Nephron (organoid): ENCODE results near the gene C20orf202.

Experiments used
- H3K27ac Mint-ChIP-seq, 3 experiments: 2 replicates each; pipeline ENCODE4 v1.8.0; 2020; ENCODE audit warnings: mixed read lengths in 3 of 3, mild to moderate bottlenecking in 2 of 3, moderate library complexity in 1 of 3
- H3K27me3 Mint-ChIP-seq: 2 replicates; pipeline ENCODE4 v1.8.0; 2021; ENCODE audit warnings: low read depth, mild to moderate bottlenecking, moderate library complexity, mixed read lengths
- H3K36me3 Mint-ChIP-seq: 2 replicates; pipeline ENCODE4 v1.8.0; 2020; ENCODE audit warnings: low read depth, mixed read lengths
- H3K4me1 Mint-ChIP-seq: 2 replicates; pipeline ENCODE4 v1.8.0; 2020; ENCODE audit warnings: mixed read lengths
- H3K4me3 Mint-ChIP-seq, 3 experiments: 2 replicates each; pipeline ENCODE4 v1.8.0; 2020; ENCODE audit warnings: mild to moderate bottlenecking in 3 of 3, mixed read lengths in 3 of 3, moderate library complexity in 2 of 3
- H3K9me3 Mint-ChIP-seq: 2 replicates; pipeline ENCODE4 v1.8.0; 2020; ENCODE audit warnings: mixed read lengths
- TF ChIP-seq, protein P1 (sequence below), 3 experiments: fragments of 200-600 bp; sonication (generic); IDR thresholded peaks; one replicate each; pipeline ENCODE4 v1.5.0; 2021; ENCODE audit warnings: antibody characterized with exemption in 3 of 3; ENCODE audit not compliant: unreplicated experiment in 3 of 3

Gene C20orf202

GRCh38 chr20:1163105-1163504, 40.1 kb upstream of the C20orf202 start:
- H3K27ac Mint-ChIP-seq, result no peak overlapping the region
- TF ChIP-seq, protein P1, sequence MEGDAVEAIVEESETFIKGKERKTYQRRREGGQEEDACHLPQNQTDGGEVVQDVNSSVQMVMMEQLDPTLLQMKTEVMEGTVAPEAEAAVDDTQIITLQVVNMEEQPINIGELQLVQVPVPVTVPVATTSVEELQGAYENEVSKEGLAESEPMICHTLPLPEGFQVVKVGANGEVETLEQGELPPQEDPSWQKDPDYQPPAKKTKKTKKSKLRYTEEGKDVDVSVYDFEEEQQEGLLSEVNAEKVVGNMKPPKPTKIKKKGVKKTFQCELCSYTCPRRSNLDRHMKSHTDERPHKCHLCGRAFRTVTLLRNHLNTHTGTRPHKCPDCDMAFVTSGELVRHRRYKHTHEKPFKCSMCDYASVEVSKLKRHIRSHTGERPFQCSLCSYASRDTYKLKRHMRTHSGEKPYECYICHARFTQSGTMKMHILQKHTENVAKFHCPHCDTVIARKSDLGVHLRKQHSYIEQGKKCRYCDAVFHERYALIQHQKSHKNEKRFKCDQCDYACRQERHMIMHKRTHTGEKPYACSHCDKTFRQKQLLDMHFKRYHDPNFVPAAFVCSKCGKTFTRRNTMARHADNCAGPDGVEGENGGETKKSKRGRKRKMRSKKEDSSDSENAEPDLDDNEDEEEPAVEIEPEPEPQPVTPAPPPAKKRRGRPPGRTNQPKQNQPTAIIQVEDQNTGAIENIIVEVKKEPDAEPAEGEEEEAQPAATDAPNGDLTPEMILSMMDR (IDR thresholded peaks at IDR 0.05; ENCODE audit: unreplicated experiment in 3 of 3), result no peak
- H3K27me3 Mint-ChIP-seq, result no peaks in the 10 kb centered on the region
- H3K9me3 Mint-ChIP-seq, result no peaks in the 10 kb centered on the region
- H3K36me3 Mint-ChIP-seq, result peaks cover 54% of the 10 kb centered on the region
- H3K4me1 Mint-ChIP-seq, result no peaks in the 10 kb centered on the region
- H3K4me3 Mint-ChIP-seq, result no peak overlapping the region

DNA sequence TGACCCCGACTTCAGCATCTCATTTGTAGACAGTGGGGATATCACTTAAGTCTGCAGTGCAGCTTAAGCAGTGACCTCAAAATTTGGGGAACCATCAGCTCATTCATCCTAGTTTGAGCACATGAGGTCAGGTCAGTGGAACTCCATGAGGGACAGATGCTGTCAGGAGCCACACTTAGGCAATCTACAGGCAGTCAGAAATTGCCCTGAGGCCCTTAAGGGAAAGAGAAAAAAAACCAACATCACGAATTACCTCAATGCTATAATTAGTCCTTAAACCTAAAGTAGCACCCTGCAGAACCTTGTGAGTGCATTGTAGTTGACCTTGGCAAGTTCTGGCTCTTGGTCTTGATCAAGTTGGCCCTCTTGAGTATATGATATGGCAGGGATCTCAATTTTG, 39.6 kb upstream of the C20orf202 start:
- no peaks in the 10 kb centered on the region for H3K4me1 Mint-ChIP-seq
- no peaks in the 10 kb centered on the region for H3K9me3 Mint-ChIP-seq
- H3K27me3 Mint-ChIP-seq, result no peaks in the 10 kb centered on the region
- TF ChIP-seq, protein P1 (IDR thresholded peaks at IDR 0.05; ENCODE audit: unreplicated experiment in 3 of 3), result no peak
- peaks cover 60% of the 10 kb centered on the region for H3K36me3 Mint-ChIP-seq
- no peak overlapping the region for H3K4me3 Mint-ChIP-seq
- no peak overlapping the region for H3K27ac Mint-ChIP-seq

DNA sequence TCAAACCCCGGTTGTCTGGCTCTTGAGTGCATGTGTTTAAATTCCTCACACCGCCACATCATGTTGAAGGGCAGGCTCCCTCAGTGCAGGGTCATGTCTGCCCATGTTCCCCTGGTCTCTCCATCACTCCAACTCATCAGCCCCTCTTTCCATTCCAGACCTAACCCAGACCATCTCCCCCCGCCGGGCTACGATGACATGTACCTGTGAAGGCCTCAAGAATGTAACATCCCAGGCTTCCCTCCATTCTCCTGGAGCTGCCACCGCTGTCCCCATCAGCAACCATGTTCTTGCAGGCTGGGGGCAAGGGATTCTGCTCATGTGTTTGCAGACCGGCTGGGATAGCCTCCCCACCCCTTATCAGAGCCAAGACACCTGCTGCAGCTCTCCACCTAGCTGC, 38.4 kb upstream of the C20orf202 start:
- Mint-ChIP-seq H3K27me3 (no peaks in the 10 kb centered on the region), H3K27ac (no peak overlapping the region), H3K4me1 (no peaks in the 10 kb centered on the region), H3K36me3 (peaks cover 71% of the 10 kb centered on the region), H3K4me3 (no peak overlapping the region), H3K9me3 (no peaks in the 10 kb centered on the region)
- TF ChIP-seq, protein P1 (IDR thresholded peaks at IDR 0.05; ENCODE audit: unreplicated experiment in 3 of 3), result no peak

DNA sequence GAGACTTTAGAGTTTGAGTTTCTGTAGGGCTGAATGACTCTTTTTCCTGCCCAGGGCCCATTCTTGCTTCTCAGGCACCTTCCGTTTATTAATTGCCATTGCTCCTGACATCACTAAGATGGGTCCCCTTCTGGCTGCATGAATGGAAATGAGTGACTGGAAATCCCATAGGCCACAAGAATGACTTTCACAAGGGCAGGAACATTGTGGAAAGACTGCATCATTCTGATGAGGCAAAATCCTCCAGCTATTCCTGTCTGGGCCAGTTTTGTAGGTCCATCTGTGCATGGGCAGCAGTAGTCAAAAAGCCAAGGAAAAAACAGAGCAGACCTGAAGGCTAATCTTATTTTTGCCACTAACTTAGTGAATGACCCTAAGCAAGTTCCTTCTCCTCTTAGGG, 37.7 kb upstream of the C20orf202 start:
- Mint-ChIP-seq H3K36me3 (peaks cover 75% of the 10 kb centered on the region), H3K4me3 (no peak overlapping the region), H3K27me3 (no peaks in the 10 kb centered on the region), H3K9me3 (no peaks in the 10 kb centered on the region), H3K4me1 (no peaks in the 10 kb centered on the region), H3K27ac (no peak overlapping the region)
- TF ChIP-seq, protein P1 (IDR thresholded peaks at IDR 0.05; ENCODE audit: unreplicated experiment in 3 of 3), result no peak

DNA sequence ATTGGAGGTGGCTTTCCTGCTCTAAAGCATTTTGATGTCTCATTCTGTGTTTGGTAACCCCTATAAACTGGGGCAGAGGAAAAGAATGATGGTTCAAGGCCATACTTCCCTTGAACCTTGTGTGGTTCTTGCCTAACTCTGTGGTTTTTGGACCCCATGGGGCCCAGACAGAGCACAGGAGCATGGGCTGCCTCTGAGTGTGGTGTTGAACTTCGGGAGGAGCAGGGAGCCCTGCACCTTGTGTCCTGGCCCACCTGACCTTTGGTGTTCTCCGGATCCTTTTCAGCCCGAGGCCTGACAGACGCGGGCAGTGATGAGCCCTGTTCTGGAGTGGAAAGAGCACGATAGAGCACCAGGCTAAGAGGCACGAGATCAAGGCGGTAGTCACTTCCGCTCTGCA, 37.3 kb upstream of the C20orf202 start:
- Mint-ChIP-seq H3K4me1 (no peaks in the 10 kb centered on the region), H3K9me3 (no peaks in the 10 kb centered on the region), H3K4me3 (no peak overlapping the region), H3K27me3 (no peaks in the 10 kb centered on the region), H3K36me3 (peaks cover 75% of the 10 kb centered on the region), H3K27ac (no peak overlapping the region)
- TF ChIP-seq, protein P1 (IDR thresholded peaks at IDR 0.05; ENCODE audit: unreplicated experiment in 3 of 3), result no peak

- Mint-ChIP-seq H3K27ac (no peak overlapping the region), H3K36me3 (peaks cover 76% of the 10 kb centered on the region), H3K4me3 (no peak overlapping the region), H3K27me3 (no peaks in the 10 kb centered on the region), H3K9me3 (no peaks in the 10 kb centered on the region), H3K4me1 (no peaks in the 10 kb centered on the region)
- TF ChIP-seq, protein P1 (IDR thresholded peaks at IDR 0.05; ENCODE audit: unreplicated experiment in 3 of 3), result no peak
Observed at GRCh38 chr20:1166948-1167720, 36.1 kb upstream of the C20orf202 start.
